ENCODE results near the gene F7.

- TF ChIP-seq CTCF (IDR thresholded peaks at IDR 0.05), result no peak
- no peak for TF ChIP-seq POLR2AphosphoS5 (IDR thresholded peaks at IDR 0.05)
- no peak for TF ChIP-seq POLR2A (IDR thresholded peaks at IDR 0.05)
- no peak for TF ChIP-seq EP300 (IDR thresholded peaks at IDR 0.05)
Measured at GRCh38 chr13:113070855-113071254, 34.7 kb upstream of the F7 start.

All from sigmoid colon (tissue), 4 donors.